ENCODE data around the gene CAVIN1.
A peak's percentile ranks its signal among the peaks of the same experiment; 100 is the strongest.
"Not testable (repeated sequence)": the region's sequence is repeated elsewhere in the genome, so short reads cannot be mapped to it uniquely, and the experiment has no call there.

The CAVIN1 gene

GRCh38 chr17:42422958-42423712 lies at the start of gene CAVIN1:
CAVIN1 (minus strand) TSS chr17:42423256; CDS start chr17:42423097, 159 bp downstream.
- peak; percentile 40 for DNase-seq

- no peak for DNase-seq
Observed at GRCh38 chr17:42467889-42468288, 44.8 kb upstream of the CAVIN1 start.

- no peak for DNase-seq
Observed at GRCh38 chr17:42463976-42464400, 40.9 kb upstream of the CAVIN1 start.

GRCh38 chr17:42460371-42460770 lies 37.3 kb upstream of the CAVIN1 start:
- no peak for DNase-seq

- DNase-seq = no peak
Observed at GRCh38 chr17:42459801-42460281, 36.8 kb upstream of the CAVIN1 start.

- no peak for DNase-seq
Observed at GRCh38 chr17:42459256-42459800, 36.3 kb upstream of the CAVIN1 start.

GRCh38 chr17:42458497-42459255 lies 35.6 kb upstream of the CAVIN1 start, which contains the start of gene ATP6V0A1:
ATP6V0A1 (plus strand) TSS chr17:42458878; CDS start chr17:42460895, 2,017 bp downstream.
- DNase-seq = peak; percentile 82

GRCh38 chr17:42457107-42457792 lies 34.2 kb upstream of the CAVIN1 start:
- DNase-seq = no peak

- peak; percentile 70 for DNase-seq
Observed at GRCh38 chr17:42456223-42457106, 33.4 kb upstream of the CAVIN1 start.

GRCh38 chr17:42454987-42455386 lies 31.9 kb upstream of the CAVIN1 start:
- not testable (repeated sequence) for DNase-seq

GRCh38 chr17:42453439-42453838 lies 30.4 kb upstream of the CAVIN1 start:
- DNase-seq = peak; percentile 27

GRCh38 chr17:42451270-42451669 lies 28.2 kb upstream of the CAVIN1 start:
- not testable (repeated sequence) for DNase-seq

- DNase-seq = not testable (repeated sequence)
Observed at GRCh38 chr17:42449838-42450237, 26.8 kb upstream of the CAVIN1 start.

GRCh38 chr17:42449176-42449575 lies 26.1 kb upstream of the CAVIN1 start:
- not testable (repeated sequence) for DNase-seq

GRCh38 chr17:42442196-42442565 lies 19.1 kb upstream of the CAVIN1 start:
- DNase-seq = no peak

GRCh38 chr17:42441371-42442195 lies 18.5 kb upstream of the CAVIN1 start:
- no peak for DNase-seq

GRCh38 chr17:42438600-42439567 lies 15.8 kb upstream of the CAVIN1 start:
- no peak for DNase-seq

GRCh38 chr17:42436391-42436790 lies 13.3 kb upstream of the CAVIN1 start:
- DNase-seq = no peak

- no peak for DNase-seq
Observed at GRCh38 chr17:42431758-42432161, 8.7 kb upstream of the CAVIN1 start.

Measured in GDM1 (cell line).